ENCODE data around the gene CLEC3A.
"Not testable (repeated sequence)": the region's sequence is repeated elsewhere in the genome, so short reads cannot be mapped to it uniquely, and the experiment has no call there.

CLEC3A gene

GRCh38 chr16:78002915-78003538, 19.3 kb upstream of the CLEC3A start:
- Mint-ChIP-seq H3K27me3 (peaks cover 4% of the 10 kb centered on the region), H3K27ac (no peak overlapping the region), H3K36me3 (no peaks in the 10 kb centered on the region), H3K4me1 (ENCODE audit: low read depth) (no peaks in the 10 kb centered on the region), H3K9me3 (ENCODE audit: low read depth) (no peaks in the 10 kb centered on the region), H3K4me3 (no peak overlapping the region)

GRCh38 chr16:78004517-78004916, 17.8 kb upstream of the CLEC3A start:
- Mint-ChIP-seq H3K27ac (no peak overlapping the region), H3K4me3 (no peak overlapping the region), H3K4me1 (ENCODE audit: low read depth) (no peaks in the 10 kb centered on the region), H3K36me3 (no peaks in the 10 kb centered on the region), H3K9me3 (ENCODE audit: low read depth) (no peaks in the 10 kb centered on the region), H3K27me3 (peaks cover 2% of the 10 kb centered on the region)

- Mint-ChIP-seq H3K27ac (no peak overlapping the region), H3K9me3 (ENCODE audit: low read depth) (no peaks in the 10 kb centered on the region), H3K4me3 (no peak overlapping the region), H3K36me3 (no peaks in the 10 kb centered on the region), H3K4me1 (ENCODE audit: low read depth) (no peaks in the 10 kb centered on the region), H3K27me3 (peaks cover 3% of the 10 kb centered on the region)
Measured at GRCh38 chr16:78005881-78006280, 16.5 kb upstream of the CLEC3A start.

GRCh38 chr16:78007121-78007520, 15.2 kb upstream of the CLEC3A start:
- H3K9me3 Mint-ChIP-seq (ENCODE audit: low read depth): no peaks in the 10 kb centered on the region
- H3K27ac Mint-ChIP-seq: no peak overlapping the region
- peaks cover 5% of the 10 kb centered on the region for H3K27me3 Mint-ChIP-seq
- H3K4me3 Mint-ChIP-seq: no peak overlapping the region
- H3K36me3 Mint-ChIP-seq: no peaks in the 10 kb centered on the region
- no peaks in the 10 kb centered on the region for H3K4me1 Mint-ChIP-seq (ENCODE audit: low read depth)

DNA sequence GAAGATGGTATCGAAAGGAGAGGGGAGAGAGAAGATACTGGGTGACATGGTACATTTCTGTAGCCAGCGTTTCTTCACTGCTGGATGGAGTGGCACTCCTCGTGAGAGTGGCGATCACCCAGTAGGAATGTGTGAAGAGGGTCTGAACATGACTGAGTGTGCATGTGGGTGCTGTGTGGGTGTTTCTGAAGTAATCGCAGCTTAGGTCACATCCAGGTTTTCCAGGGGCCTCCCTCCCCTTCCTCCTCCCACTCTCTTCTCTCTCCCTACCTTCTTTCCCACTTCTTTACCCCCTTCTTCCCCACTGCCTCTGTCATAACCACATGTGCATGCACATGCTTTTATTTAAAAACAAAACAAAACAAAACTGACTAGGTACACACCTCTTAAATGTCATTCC, 1.8 kb downstream of the CLEC3A start:
- Mint-ChIP-seq H3K27ac (no peak overlapping the region), H3K36me3 (no peaks in the 10 kb centered on the region), H3K9me3 (ENCODE audit: low read depth) (no peaks in the 10 kb centered on the region), H3K4me3 (no peak overlapping the region), H3K27me3 (peaks cover 14% of the 10 kb centered on the region), H3K4me1 (ENCODE audit: low read depth) (no peaks in the 10 kb centered on the region)

- H3K27ac Mint-ChIP-seq: no peak overlapping the region
- no peak overlapping the region for H3K4me3 Mint-ChIP-seq
- H3K4me1 Mint-ChIP-seq (ENCODE audit: low read depth): no peaks in the 10 kb centered on the region
- peaks cover 12% of the 10 kb centered on the region for H3K27me3 Mint-ChIP-seq
- H3K36me3 Mint-ChIP-seq: no peaks in the 10 kb centered on the region
- no peaks in the 10 kb centered on the region for H3K9me3 Mint-ChIP-seq (ENCODE audit: low read depth)
Measured at GRCh38 chr16:78025631-78026030, 3.3 kb downstream of the CLEC3A start.

DNA sequence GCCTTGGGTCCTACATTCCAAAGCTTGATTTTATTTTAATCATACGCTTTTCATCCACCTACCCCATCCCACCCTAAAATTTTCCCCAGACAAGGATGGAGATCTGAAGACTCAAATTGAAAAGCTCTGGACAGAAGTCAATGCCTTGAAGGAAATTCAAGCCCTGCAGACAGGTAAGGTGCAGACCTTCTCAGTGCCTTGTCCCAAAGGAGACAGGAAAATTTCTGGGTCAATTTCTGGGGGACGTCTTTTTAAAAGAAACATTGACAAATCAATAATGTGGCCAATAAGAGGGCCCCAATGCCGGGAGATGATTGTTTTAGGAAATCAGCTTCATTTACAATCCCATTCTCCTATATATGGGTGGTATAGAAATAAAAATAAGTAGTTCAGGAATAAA, 5.7 kb downstream of the CLEC3A start:
- Mint-ChIP-seq H3K9me3 (ENCODE audit: low read depth) (no peaks in the 10 kb centered on the region), H3K27me3 (peaks cover 12% of the 10 kb centered on the region), H3K4me1 (ENCODE audit: low read depth) (no peaks in the 10 kb centered on the region), H3K27ac (no peak overlapping the region), H3K36me3 (no peaks in the 10 kb centered on the region), H3K4me3 (no peak overlapping the region)

- Mint-ChIP-seq H3K4me3 (no peak overlapping the region), H3K36me3 (no peaks in the 10 kb centered on the region), H3K27me3 (no peaks in the 10 kb centered on the region)
Measured at GRCh38 chr16:78034530-78034929, 12.2 kb downstream of the CLEC3A start.

DNA sequence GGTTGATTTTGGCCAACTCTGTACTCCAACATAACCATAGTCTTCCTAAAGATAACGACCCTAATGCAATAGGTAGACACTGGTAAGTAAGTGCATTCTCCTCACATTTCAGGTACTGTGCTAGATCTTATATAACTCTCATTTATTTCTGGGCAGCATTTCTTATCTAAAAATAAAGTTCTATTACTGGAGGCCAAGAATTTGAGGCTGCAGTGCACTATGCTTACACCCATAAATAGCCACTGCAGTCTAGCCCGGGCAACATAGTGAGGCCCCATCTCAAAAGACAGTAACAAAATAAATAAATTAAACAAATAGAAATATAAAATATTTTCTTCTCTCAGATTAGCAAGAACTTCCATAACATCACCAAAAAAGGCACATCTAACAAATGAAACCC, 12.7 kb downstream of the CLEC3A start:
- H3K27me3 Mint-ChIP-seq: peaks cover under 1% of the 10 kb centered on the region
- no peak overlapping the region for H3K4me3 Mint-ChIP-seq
- H3K9me3 Mint-ChIP-seq (ENCODE audit: low read depth): no peaks in the 10 kb centered on the region
- peaks cover 14% of the 10 kb centered on the region for H3K4me1 Mint-ChIP-seq (ENCODE audit: low read depth)
- H3K36me3 Mint-ChIP-seq: no peaks in the 10 kb centered on the region
- H3K27ac Mint-ChIP-seq: no peak overlapping the region

More at GRCh38 chr16:78034530-78034929, 12.2 kb downstream of the CLEC3A start:
- Mint-ChIP-seq H3K27ac (no peak overlapping the region), H3K9me3 (ENCODE audit: low read depth) (no peaks in the 10 kb centered on the region), H3K4me1 (ENCODE audit: low read depth) (peaks cover 14% of the 10 kb centered on the region)

DNA sequence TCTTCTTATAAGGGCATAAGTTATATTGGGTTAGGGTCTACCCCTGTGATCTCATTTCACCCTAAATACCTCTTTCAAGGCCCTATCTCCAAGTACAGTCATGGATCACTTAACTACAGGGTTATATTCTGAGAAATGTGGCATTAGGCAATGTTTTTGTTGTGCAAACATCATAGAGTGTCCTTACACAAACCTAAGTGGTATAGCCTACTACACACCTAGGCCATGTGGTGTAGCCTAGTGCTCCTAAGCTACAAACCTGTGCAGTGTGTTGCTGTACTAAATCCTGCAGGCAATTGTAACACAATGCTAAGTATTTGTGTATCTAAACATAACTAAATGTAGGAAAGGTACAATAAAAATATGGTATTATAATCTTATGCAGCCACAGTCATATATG, 18.0 kb downstream of the CLEC3A start:
- Mint-ChIP-seq H3K4me1 (ENCODE audit: low read depth) (peaks cover under 1% of the 10 kb centered on the region), H3K9me3 (ENCODE audit: low read depth) (no peaks in the 10 kb centered on the region), H3K27me3 (peaks cover 10% of the 10 kb centered on the region), H3K4me3 (no peak overlapping the region), H3K36me3 (no peaks in the 10 kb centered on the region), H3K27ac (no peak overlapping the region)

DNA sequence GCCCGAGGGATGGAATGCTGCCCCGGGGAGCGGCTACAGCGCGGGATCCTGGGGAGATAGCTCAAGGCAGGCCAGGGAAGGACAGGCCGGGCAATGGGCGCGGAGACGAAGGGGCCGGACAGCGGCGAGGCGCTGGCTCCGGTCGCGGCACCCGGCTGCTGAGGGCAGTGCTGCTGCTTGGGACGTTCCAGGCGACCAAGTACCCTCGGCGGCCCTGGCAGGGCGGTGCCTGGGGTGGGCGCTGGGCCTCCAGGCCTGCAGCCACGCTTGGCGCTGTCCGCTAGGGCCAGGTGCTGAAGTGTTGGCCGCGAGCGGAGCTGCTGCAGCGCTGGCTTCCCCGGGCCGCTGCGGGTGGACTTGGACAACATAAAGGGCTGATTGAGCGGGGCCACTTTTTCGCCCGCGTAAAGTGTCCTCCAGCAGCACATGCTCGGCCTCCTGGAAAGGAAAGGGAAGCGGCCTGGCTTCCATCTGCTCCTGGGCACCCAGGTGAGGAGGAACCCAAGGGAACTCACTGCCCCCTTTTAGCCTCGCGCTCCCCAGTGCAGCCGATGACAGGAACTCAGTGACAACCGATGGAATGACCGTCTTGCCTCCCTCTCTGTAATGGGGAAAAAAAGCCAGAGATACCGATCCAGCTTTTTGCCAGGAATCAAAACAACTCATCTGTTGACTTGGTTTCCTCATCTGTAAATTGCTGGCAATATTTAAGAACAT, 23.7 kb downstream of the CLEC3A start:
- Mint-ChIP-seq H3K4me1 (ENCODE audit: low read depth) (no peaks in the 10 kb centered on the region), H3K9me3 (ENCODE audit: low read depth) (no peaks in the 10 kb centered on the region), H3K36me3 (no peaks in the 10 kb centered on the region), H3K27ac (no peak overlapping the region), H3K27me3 (peaks cover 18% of the 10 kb centered on the region), H3K4me3 (no peak overlapping the region)

DNA sequence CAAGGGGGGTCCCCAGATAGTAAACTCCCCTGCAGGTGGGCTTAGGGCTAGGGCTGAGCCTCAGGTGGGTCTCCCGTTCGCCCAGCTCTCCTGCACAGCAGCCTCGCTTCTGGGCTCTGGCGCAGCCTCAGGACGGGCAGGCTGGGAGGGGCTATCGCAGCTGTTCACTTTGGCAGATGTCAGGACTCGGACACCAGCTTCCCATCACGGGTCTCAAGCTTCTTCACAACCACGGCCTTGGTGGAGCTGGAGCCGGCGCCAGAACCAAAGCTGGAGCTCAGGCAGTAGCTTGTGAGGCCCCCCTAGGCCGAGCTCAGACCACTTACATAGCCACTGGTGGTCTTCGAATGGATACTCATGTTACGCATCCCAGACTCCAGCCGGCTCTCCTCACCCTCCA, 26.0 kb downstream of the CLEC3A start:
- Mint-ChIP-seq H3K27ac (no peak overlapping the region), H3K36me3 (no peaks in the 10 kb centered on the region), H3K9me3 (ENCODE audit: low read depth) (no peaks in the 10 kb centered on the region), H3K4me3 (no peak overlapping the region), H3K27me3 (peaks cover 13% of the 10 kb centered on the region), H3K4me1 (ENCODE audit: low read depth) (no peaks in the 10 kb centered on the region)

GRCh38 chr16:78050734-78051400, 28.5 kb downstream of the CLEC3A start:
- Mint-ChIP-seq H3K36me3 (no peaks in the 10 kb centered on the region), H3K4me3 (no peak overlapping the region), H3K27ac (no peak overlapping the region), H3K27me3 (peaks cover 8% of the 10 kb centered on the region), H3K4me1 (ENCODE audit: low read depth) (no peaks in the 10 kb centered on the region), H3K9me3 (ENCODE audit: low read depth) (no peaks in the 10 kb centered on the region)

DNA sequence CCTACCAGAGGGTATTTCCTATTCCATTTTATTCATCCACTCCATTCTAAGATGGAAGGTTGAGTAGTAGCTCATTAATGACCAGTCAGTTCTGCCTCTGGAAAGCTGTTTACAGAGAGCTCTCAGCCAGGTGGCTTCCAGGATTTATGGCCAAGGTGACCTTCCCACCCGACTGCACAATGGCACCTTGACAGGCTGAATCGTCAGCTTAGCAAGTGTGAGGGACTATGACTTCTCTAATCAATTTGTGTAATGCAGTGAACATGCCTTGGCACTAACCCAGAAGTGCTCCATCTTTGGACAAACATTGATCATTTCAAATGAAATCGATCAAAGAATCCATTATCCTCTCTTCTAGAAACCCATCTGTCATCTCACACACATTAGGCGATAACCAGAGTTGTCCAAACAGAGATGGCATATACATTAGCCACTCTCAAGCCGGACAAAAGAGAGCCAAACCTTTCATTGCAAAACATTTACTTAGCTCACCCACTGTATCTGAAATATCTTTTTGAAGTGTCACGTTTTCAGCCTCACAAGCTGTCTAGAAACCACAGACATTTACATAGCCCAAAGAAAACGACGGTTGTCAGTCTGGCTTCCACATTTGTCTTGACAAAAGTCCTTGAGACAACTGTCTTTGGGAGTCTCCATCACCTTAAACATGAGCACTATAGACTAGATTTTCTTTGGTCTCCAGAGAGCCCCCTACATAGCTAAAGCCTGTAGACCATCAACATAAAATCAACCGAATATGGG, 35.6 kb downstream of the CLEC3A start:
- no peak overlapping the region for H3K4me3 Mint-ChIP-seq
- H3K36me3 Mint-ChIP-seq: no peaks in the 10 kb centered on the region
- H3K27ac Mint-ChIP-seq: no peak overlapping the region
- peaks cover 5% of the 10 kb centered on the region for H3K27me3 Mint-ChIP-seq
- H3K4me1 Mint-ChIP-seq (ENCODE audit: low read depth): no peaks in the 10 kb centered on the region
- no peaks in the 10 kb centered on the region for H3K9me3 Mint-ChIP-seq (ENCODE audit: low read depth)

DNA sequence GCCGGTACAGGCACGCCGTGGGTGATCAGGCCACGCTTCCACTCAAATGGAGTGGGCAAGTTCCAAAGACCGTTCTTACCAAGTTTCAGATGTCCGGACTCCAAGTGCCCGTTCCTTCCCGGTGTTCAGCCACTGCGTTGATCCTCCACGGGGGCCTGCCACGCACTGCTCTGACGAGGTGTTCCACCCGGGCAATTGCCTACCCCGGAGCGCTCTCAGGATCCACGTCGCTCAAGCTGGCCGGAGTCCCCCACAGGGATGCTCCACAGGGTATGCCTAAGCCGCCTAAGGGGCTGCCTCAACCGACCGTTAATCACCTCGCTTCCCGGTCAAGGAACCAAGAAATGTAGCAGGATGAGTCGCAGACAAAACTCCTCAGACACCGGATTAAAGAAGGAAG, 37.5 kb downstream of the CLEC3A start:
- not testable (repeated sequence) for H3K27me3 Mint-ChIP-seq; H3K4me3 Mint-ChIP-seq; H3K9me3 Mint-ChIP-seq (ENCODE audit: low read depth); H3K4me1 Mint-ChIP-seq (ENCODE audit: low read depth); H3K27ac Mint-ChIP-seq; H3K36me3 Mint-ChIP-seq

Measured in activated naive CD8-positive, alpha-beta T cell (primary cell).